ENCODE results near the gene CRYBA1.

- no peak for TF ChIP-seq POLR2AphosphoS5 (IDR thresholded peaks at IDR 0.05; ENCODE audit: borderline replicate concordance, low read depth, low read length)
- TF ChIP-seq EZH2 (IDR thresholded peaks at IDR 0.05): no peak
These were observed 37.6 kb upstream of the CRYBA1 start for GRCh38 chr17:29209073-29209472.
